Lower leg skin (tissue), 4 donors: Measurements from ENCODE around the gene PAOX. TPM values are rescaled to one million over a fixed set of nuclear protein-coding genes. Genes with fewer than 3 reads are reported as not detected.

ENCODE experiments used
- DNase-seq, 2 donors: peaks; one replicate each; pipeline ENCODE4 v3.0.0-alpha.2; 2019; ENCODE audit warnings: low spot score in 2 of 2
- H3K4me3 ChIP-seq: fragments of 200-600 bp; sonication (generic); 2 replicates; pipeline ENCODE4 v1.5.1; 2017; ENCODE audit warnings: mild to moderate bottlenecking, low read depth; ENCODE audit not compliant: poor library complexity, severe bottlenecking
- CTCF ChIP-seq, 3 donors: fragments of 450-650 bp; IDR thresholded peaks; one replicate each; pipeline ENCODE4 v1.5.1; 2016; ENCODE audit warnings: antibody characterized with exemption in 3 of 3, mild to moderate bottlenecking in 3 of 3, moderate library complexity in 2 of 3
- POLR2A ChIP-seq, 2 donors: fragments of 450-650 bp; IDR thresholded peaks; one replicate each; pipeline ENCODE4 v1.6.1; 2016 to 2017; ENCODE audit warnings: antibody characterized with exemption in 2 of 2, mild to moderate bottlenecking in 1 of 2, moderate library complexity in 1 of 2
- WGBS, 2 donors: methylation state at CpG; one replicate each; pipeline ENCODE4 v1.1.5; 2018; 5-methylcytosine and 5-hydroxymethylcytosine counted together
- intact Hi-C: fragments of 100-400 bp; cut with DNase I; formaldehyde crosslinking; loops from one replicate; pipeline ENCODE4 v1.15.0; 2023; ENCODE audit warnings: low total_unique reads
- total RNA-seq, 4 donors: library from RNA; depleted of rRNA; stranded (reverse); fragments of >200 nt; gene quantifications; one replicate each; pipeline ENCODE4 v1.1.0, GENCODE V29; 2016

The PAOX gene
- total RNA-seq, 4 donors from 2014 or later: 8.1 to 21.8 (median 14.4) TPM

- intact Hi-C loops: no loop called here
- DNase-seq: no peak
- no peak overlapping the region for H3K4me3 ChIP-seq
- WGBS, 2 donors: 66 to 86% methylated on average over 14 to 20 of the region's 24 CpGs
- no peak for TF ChIP-seq CTCF (IDR thresholded peaks at IDR 0.05)
- TF ChIP-seq POLR2A (IDR thresholded peaks at IDR 0.05): no peak
Observed at GRCh38 chr10:133351408-133352318, 27.4 kb upstream of the PAOX start.

DNA sequence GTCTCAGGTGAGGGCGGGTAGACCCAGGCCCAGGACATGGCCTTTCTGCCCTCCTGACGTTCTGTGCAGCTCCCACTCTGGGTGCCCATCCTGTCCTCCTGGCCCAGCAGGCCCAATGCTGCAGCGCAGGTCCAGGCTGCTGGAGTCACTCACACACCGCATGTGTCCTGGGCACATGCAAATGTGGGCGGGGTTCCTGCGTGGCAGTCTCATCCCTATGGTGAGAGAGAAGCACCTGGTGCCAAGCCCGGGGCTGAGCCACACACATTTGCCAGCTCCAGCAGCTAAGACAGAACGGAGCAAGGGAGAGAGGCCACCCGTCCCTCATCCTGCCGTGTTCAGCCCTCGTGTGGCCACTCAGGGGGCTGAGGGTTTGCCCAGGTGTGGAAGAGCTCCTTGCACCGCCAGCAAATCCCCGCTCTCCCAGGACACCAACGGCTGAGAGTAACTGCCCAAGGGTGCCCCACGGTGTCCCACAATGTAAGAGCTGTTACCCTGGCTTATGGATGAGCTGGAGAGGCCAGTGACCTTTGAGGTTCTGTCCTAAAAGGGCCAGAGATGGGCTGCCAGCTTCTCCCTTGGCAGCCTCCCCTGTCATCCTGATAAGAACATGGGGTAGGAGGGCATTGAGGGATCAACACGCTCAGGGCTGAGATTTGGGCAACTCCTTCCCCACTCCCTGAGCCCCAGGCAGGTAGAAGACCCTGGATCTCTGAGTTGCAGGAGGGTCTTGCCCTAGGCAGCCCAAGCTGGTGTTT is 25.7 kb upstream of the PAOX start:
- TF ChIP-seq POLR2A (IDR thresholded peaks at IDR 0.05) (no peak), CTCF (IDR thresholded peaks at IDR 0.05) (no peak)
- 57 to 60% methylated on average over 15 to 16 of the region's 16 CpGs for WGBS, 2 donors
- intact Hi-C loops: no loop called here
- DNase-seq: no peak
- H3K4me3 ChIP-seq: no peak overlapping the region

DNA sequence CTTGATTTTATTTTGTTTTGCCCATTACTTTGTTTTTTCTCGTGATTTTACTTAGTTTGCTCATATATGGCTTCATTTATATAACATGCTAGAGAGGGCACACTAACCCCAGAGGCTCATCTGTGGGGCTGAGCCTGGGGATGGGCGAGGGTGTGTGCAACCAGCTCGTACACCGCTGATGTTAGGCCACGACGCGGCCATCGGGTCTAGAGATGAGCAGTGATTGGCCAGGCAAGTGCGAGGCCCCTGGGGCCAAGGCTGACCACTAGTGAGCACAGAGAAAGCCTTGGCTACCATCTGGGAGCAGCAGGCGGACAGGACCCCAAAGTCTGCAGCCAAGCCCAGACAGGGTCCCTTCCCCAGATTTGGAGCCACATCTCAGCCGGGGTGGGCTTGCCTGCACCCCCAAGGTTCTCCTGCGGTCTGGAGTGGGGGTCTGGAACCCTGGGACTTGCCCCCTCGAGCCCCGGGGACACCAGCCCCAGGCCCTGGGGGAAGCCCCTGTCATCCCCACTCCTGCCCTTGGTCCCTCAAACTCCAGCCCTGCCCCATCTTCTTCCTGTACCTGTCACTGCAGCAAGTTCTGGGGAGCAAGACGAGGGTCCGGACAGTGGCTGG is 25.0 kb upstream of the PAOX start:
- 84 to 88% methylated on average over 13 to 16 of the region's 16 CpGs for WGBS, 2 donors
- intact Hi-C loops: no loop called here
- TF ChIP-seq POLR2A (IDR thresholded peaks at IDR 0.05): no peak
- no peak for TF ChIP-seq CTCF (IDR thresholded peaks at IDR 0.05)
- no peak overlapping the region for H3K4me3 ChIP-seq
- no peak for DNase-seq

DNA sequence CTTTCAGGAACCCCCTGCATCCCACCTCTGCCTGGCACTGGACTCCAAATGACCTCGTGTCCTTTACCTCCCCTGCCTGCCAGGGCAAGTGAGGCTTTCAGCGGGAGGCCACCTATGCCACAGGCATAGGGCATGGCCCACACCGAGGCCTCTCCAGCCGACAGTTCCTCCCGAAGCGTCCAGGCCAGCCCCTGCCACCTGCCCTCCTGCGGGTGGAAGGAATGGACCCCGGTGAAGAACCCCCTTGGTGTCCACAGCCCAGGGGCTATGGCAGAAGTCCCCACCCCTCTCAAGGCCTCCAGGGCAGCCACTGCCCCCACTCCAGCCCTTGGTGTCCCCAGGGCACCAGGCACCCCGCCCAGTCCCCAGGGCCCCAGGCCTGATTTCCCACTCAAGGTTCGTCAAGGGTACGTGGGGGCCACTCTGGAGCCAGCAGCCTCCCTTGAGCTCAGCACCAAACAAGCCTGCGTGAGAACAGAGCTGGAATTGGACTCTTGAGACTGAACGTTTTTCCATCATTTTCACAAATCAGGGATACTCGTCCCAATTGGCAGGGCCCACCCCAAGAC is 24.3 kb upstream of the PAOX start:
- intact Hi-C loops: no loop called here
- WGBS, 2 donors: 89 to 93% methylated on average over 12 to 14 of the region's 14 CpGs
- TF ChIP-seq POLR2A (IDR thresholded peaks at IDR 0.05) (no peak), CTCF (IDR thresholded peaks at IDR 0.05) (no peak)
- no peak overlapping the region for H3K4me3 ChIP-seq
- DNase-seq: no peak

GRCh38 chr10:133355266-133355665 is 23.8 kb upstream of the PAOX start:
- no peak overlapping the region for H3K4me3 ChIP-seq
- 89 to 91% methylated on average over 6 of the region's 6 CpGs for WGBS, 2 donors
- TF ChIP-seq CTCF (IDR thresholded peaks at IDR 0.05) (no peak), POLR2A (IDR thresholded peaks at IDR 0.05) (no peak)
- intact Hi-C loops: no loop called here
- DNase-seq: no peak
